GM18517 (cell line): ENCODE results near the gene ARSB.
"Not testable (repeated sequence)": the region's sequence is repeated elsewhere in the genome, so short reads cannot be mapped to it uniquely, and the experiment has no call there.

Experiments used
- ATAC-seq: cut with Tn5 transposase; IDR thresholded peaks from one replicate; pipeline ENCODE4 v1.9.1; 2021; ENCODE audit warnings: mild to moderate bottlenecking, moderate library complexity; ENCODE audit not compliant: unreplicated experiment

Gene ARSB

GRCh38 chr5:78956901-78957300, 28.2 kb downstream of the ARSB start:
- no peak for ATAC-seq

- peak; percentile 60 for ATAC-seq
Measured at GRCh38 chr5:78953092-78953800, 31.9 kb downstream of the ARSB start.

GRCh38 chr5:78930721-78931120, 54.4 kb downstream of the ARSB start:
- no peak for ATAC-seq

- no peak for ATAC-seq
Measured at GRCh38 chr5:78929833-78930232, 55.3 kb downstream of the ARSB start.

GRCh38 chr5:78927657-78928282, 57.3 kb downstream of the ARSB start:
- no peak for ATAC-seq

GRCh38 chr5:78926252-78926651, 58.9 kb downstream of the ARSB start:
- ATAC-seq, result no peak

GRCh38 chr5:78925129-78925876, 59.8 kb downstream of the ARSB start:
- no peak for ATAC-seq

GRCh38 chr5:78923622-78923970, 61.5 kb downstream of the ARSB start:
- ATAC-seq, result no peak

- ATAC-seq, result no peak
Measured at GRCh38 chr5:78922879-78923621, 62.1 kb downstream of the ARSB start.

- ATAC-seq, result no peak
Measured at GRCh38 chr5:78920604-78921003, 64.5 kb downstream of the ARSB start.

- no peak for ATAC-seq
Measured at GRCh38 chr5:78919796-78920195, 65.3 kb downstream of the ARSB start.

- ATAC-seq, result no peak
Measured at GRCh38 chr5:78916044-78916443, 69.1 kb downstream of the ARSB start.

- no peak for ATAC-seq
Measured at GRCh38 chr5:78915170-78915569, 69.9 kb downstream of the ARSB start.

- no peak for ATAC-seq
Measured at GRCh38 chr5:78912811-78913210, 72.3 kb downstream of the ARSB start.

- ATAC-seq, result no peak
Measured at GRCh38 chr5:78912085-78912771, 72.9 kb downstream of the ARSB start.

GRCh38 chr5:78909224-78909983, 75.7 kb downstream of the ARSB start:
- ATAC-seq, result not testable (repeated sequence)

- ATAC-seq, result no peak
Measured at GRCh38 chr5:78908173-78909061, 76.7 kb downstream of the ARSB start.

GRCh38 chr5:78907255-78907891, 77.7 kb downstream of the ARSB start:
- ATAC-seq, result no peak
